Pancreas (tissue), 10 donors: Measurements from ENCODE around the gene ITFG1. TPM values are rescaled to one million over a fixed set of nuclear protein-coding genes. Genes with fewer than 3 reads are reported as not detected.

Source experiments
- ATAC-seq, 4 donors: fragments of 200-7000 bp; cut with Tn5 transposase; one replicate each; pipeline versions ENCODE4 v1.8.0 to v1.9.1; 2020; ENCODE audit warnings: mild to moderate bottlenecking in 4 of 4, moderate library complexity in 4 of 4
- DNase-seq, 6 donors: peaks; one replicate each; pipeline ENCODE4 v3.0.0-alpha.2; 2020
- FAIRE-seq: peaks from 2 replicates; lab custom pipeline; 2012; peaks lifted over from hg19 to GRCh38; lab: Jason Lieb, UNC
- H3K27ac ChIP-seq, 4 donors: fragments of 200-600 bp; sonication (generic); 1 replicate in 3 of 4; 2 replicates in 1 of 4; pipeline versions ENCODE4 v1.5.0 to v1.8.0; 2020
- H3K27me3 ChIP-seq, 4 donors: fragments of 200-600 bp; one replicate each; pipeline ENCODE4 v1.8.0; 2021
- H3K36me3 ChIP-seq, 3 donors: fragments of 200-600 bp; sonication (generic) in 1 of 3; one replicate each; pipeline versions ENCODE4 v1.5.0 to v1.8.0; 2020 to 2021
- H3K4me1 ChIP-seq, 3 donors: fragments of 200-600 bp; one replicate each; pipeline ENCODE4 v1.8.0; 2021
- H3K4me3 ChIP-seq, 4 donors: fragments of 200-600 bp; sonication (generic) in 2 of 4; one replicate each; pipeline versions ENCODE4 v1.5.0 to v1.8.0; 2020 to 2021
- H3K9me3 ChIP-seq, 4 donors: fragments of 200-600 bp; one replicate each; pipeline ENCODE4 v1.8.0; 2021
- CTCF ChIP-seq, 4 donors: fragments of 200-600 bp; sonication (generic) in 3 of 4; IDR thresholded peaks; one replicate each; pipeline versions ENCODE4 v1.5.0 to v1.8.0; 2021; ENCODE audit warnings: antibody characterized with exemption in 4 of 4
- WGBS, 2 donors: extraction: QIAGEN DNeasy Blood & Tissue Kit; methylation state at CpG; one replicate each; pipeline ENCODE4 v1.1.7; 2013; 5-methylcytosine and 5-hydroxymethylcytosine counted together
- intact Hi-C, 3 donors: fragments of 100-400 bp; cut with DNase I; formaldehyde crosslinking; loops; one replicate each; pipeline versions ENCODE4 v1.11.1 to v1.14.2; 2022
- polyA plus RNA-seq, 2 donors: library from polyadenylated mRNA; stranded (reverse); fragments of 200-250 nt; gene quantifications; one replicate each; pipeline ENCODE4 v1.2.3, GENCODE V29; 2013
- total RNA-seq, 6 donors: library from RNA; stranded (reverse); fragmentation: NEBNext Ultra II Directional in 4 of 6; extraction: Animal tissue kit (Norgen Biotek cat#: 25700) in 4 of 6; gene quantifications; one replicate each; pipeline versions ENCODE4 v1.2.1 to v1.2.4, GENCODE V29; 2021 to 2023
- donor health status: healthy with polysubstance abuse.
- donor health status: DM: no; HTN: no; CAD: no; lungs with moderate emphysema.
- donor health status: DM: no; HTN: no; CAD: no.
- donor health status: control.
- donor health status: control.
- donor health status: Bipolar disorder and iron deficiency.
- donor health status: DM: yes; HTN: yes; CAD: no.
- donor health status: DM: no; HTN: no; CAD: no.
- donor health status: DM: no; HTN: no; CAD: no.
- donor health status: DM: yes; HTN: yes; CAD: no.

The ITFG1 gene
- total and polyA plus RNA-seq, 8 donors: 5.9 to 33.9 (median 21.2) TPM

GRCh38 chr16:47241061-47241460, 219.8 kb downstream of the ITFG1 start:
- intact Hi-C loops: no loop called here
- H3K27me3 ChIP-seq: no peaks in the 10 kb centered on the region
- no peak for TF ChIP-seq CTCF (IDR thresholded peaks at IDR 0.05)
- no peaks in the 10 kb centered on the region for H3K9me3 ChIP-seq
- H3K4me1 ChIP-seq: no peaks in the 10 kb centered on the region
- no peak for DNase-seq
- no peak for FAIRE-seq
- ATAC-seq: no peak
- no peaks in the 10 kb centered on the region for H3K36me3 ChIP-seq
- no peak overlapping the region for H3K27ac ChIP-seq
- no peak overlapping the region for H3K4me3 ChIP-seq

GRCh38 chr16:47236716-47237115, 224.1 kb downstream of the ITFG1 start:
- 87 to 89% methylated on average over 6 of the region's 6 CpGs for WGBS, 2 donors
- H3K4me3 ChIP-seq: no peak overlapping the region
- no peaks in the 10 kb centered on the region for H3K36me3 ChIP-seq
- no peaks in the 10 kb centered on the region for H3K27me3 ChIP-seq
- TF ChIP-seq CTCF (IDR thresholded peaks at IDR 0.05): no peak
- ATAC-seq (no peak), DNase-seq (no peak), FAIRE-seq (no peak)
- H3K4me1 ChIP-seq: no peaks in the 10 kb centered on the region
- no peak overlapping the region for H3K27ac ChIP-seq
- no peaks in the 10 kb centered on the region for H3K9me3 ChIP-seq
- intact Hi-C loops: no loop called here

GRCh38 chr16:47230296-47230695, 230.6 kb downstream of the ITFG1 start:
- H3K4me3 ChIP-seq: no peak overlapping the region
- FAIRE-seq: no peak
- WGBS, 2 donors: 92 to 95% methylated on average over 6 of the region's 6 CpGs
- intact Hi-C loops: no loop called here
- ATAC-seq: no peak
- no peaks in the 10 kb centered on the region for H3K9me3 ChIP-seq
- DNase-seq: no peak
- TF ChIP-seq CTCF (IDR thresholded peaks at IDR 0.05): no peak
- H3K4me1 ChIP-seq: no peaks in the 10 kb centered on the region
- no peak overlapping the region for H3K27ac ChIP-seq
- no peaks in the 10 kb centered on the region for H3K27me3 ChIP-seq
- no peaks in the 10 kb centered on the region for H3K36me3 ChIP-seq

- H3K9me3 ChIP-seq: no peaks in the 10 kb centered on the region
- no peak for TF ChIP-seq CTCF (IDR thresholded peaks at IDR 0.05)
- no peaks in the 10 kb centered on the region for H3K4me1 ChIP-seq
- no peaks in the 10 kb centered on the region for H3K27me3 ChIP-seq
- 76 to 83% methylated on average over 7 of the region's 7 CpGs for WGBS, 2 donors
- H3K36me3 ChIP-seq: no peaks in the 10 kb centered on the region
- ATAC-seq (no peak), FAIRE-seq (no peak), DNase-seq (no peak)
- no peak overlapping the region for H3K27ac ChIP-seq
- intact Hi-C loops: no loop called here
- no peak overlapping the region for H3K4me3 ChIP-seq
Measured at GRCh38 chr16:47229053-47230050, 231.5 kb downstream of the ITFG1 start.

- Histone ChIP-seq H3K9me3 (no peaks in the 10 kb centered on the region), H3K4me1 (no peaks in the 10 kb centered on the region), H3K36me3 (no peaks in the 10 kb centered on the region), H3K27ac (no peak overlapping the region), H3K27me3 (no peaks in the 10 kb centered on the region), H3K4me3 (no peak overlapping the region)
- DNase-seq (no peak), FAIRE-seq (no peak), ATAC-seq (no peak)
- no peak for TF ChIP-seq CTCF (IDR thresholded peaks at IDR 0.05)
- intact Hi-C loops: no loop called here
- WGBS, 2 donors: 95 to 96% methylated on average over 7 of the region's 7 CpGs
Measured at GRCh38 chr16:47228241-47228640, 232.6 kb downstream of the ITFG1 start.
